HL-60/S4 treated with retinoic acid at 250 ng/mL for 4 days and 3 days (cell line): ENCODE measurements around the gene PRPSAP1.

Experiments
- in situ Hi-C: fragments of 300-500 bp; cut with MboI; formaldehyde crosslinking; loops from 2 replicates; pipeline ENCODE4 v1.7.0; 2022; ENCODE audit warnings: low sequenced_read_pairs

PRPSAP1 gene

GRCh38 chr17:76353599-76354316, at the start of gene PRPSAP1:
Gene PRPSAP1, minus strand, starts transcription at chr17:76353916. Its CDS starts 213 bp downstream, at chr17:76353703.
- in situ Hi-C loops: no loop called here

- in situ Hi-C loops: no loop called here
Measured at GRCh38 chr17:76402711-76403110, 49.0 kb upstream of the PRPSAP1 start.

- in situ Hi-C loops: no loop called here
Measured at GRCh38 chr17:76399175-76400172, 45.8 kb upstream of the PRPSAP1 start.

- in situ Hi-C loops: no loop called here
Measured at GRCh38 chr17:76398523-76399174, 44.9 kb upstream of the PRPSAP1 start.

- in situ Hi-C loops: no loop called here
Measured at GRCh38 chr17:76397687-76398522, 44.2 kb upstream of the PRPSAP1 start.

GRCh38 chr17:76397184-76397583, 43.5 kb upstream of the PRPSAP1 start:
- in situ Hi-C loops: no loop called here

GRCh38 chr17:76395980-76396379, 42.3 kb upstream of the PRPSAP1 start:
- in situ Hi-C loops: no loop called here

GRCh38 chr17:76394166-76394565, 40.5 kb upstream of the PRPSAP1 start:
- in situ Hi-C loops: no loop called here

GRCh38 chr17:76391200-76391715, 37.5 kb upstream of the PRPSAP1 start:
- in situ Hi-C loops: no loop called here

- in situ Hi-C loops: no loop called here
Measured at GRCh38 chr17:76390003-76390421, 36.3 kb upstream of the PRPSAP1 start.

GRCh38 chr17:76388966-76389888, 35.5 kb upstream of the PRPSAP1 start:
- in situ Hi-C loops: loop anchor here (10.0 kb wide), 1 partner anchor 56 kb away; no protein-coding TSS in a partner anchor

- in situ Hi-C loops: loop anchor here (10.0 kb wide), 1 partner anchor 58 kb away; no protein-coding TSS in a partner anchor
Measured at GRCh38 chr17:76386966-76387765, 33.5 kb upstream of the PRPSAP1 start.

- in situ Hi-C loops: loop anchor here (10.0 kb wide), 1 partner anchor 59 kb away; no protein-coding TSS in a partner anchor
Measured at GRCh38 chr17:76385892-76386786, 32.4 kb upstream of the PRPSAP1 start.

- in situ Hi-C loops: loop anchor here (10.0 kb wide), 1 partner anchor 60 kb away; no protein-coding TSS in a partner anchor
Measured at GRCh38 chr17:76384987-76385891, 31.5 kb upstream of the PRPSAP1 start.

GRCh38 chr17:76384222-76384986, 30.7 kb upstream of the PRPSAP1 start, which contains the start of gene SPHK1:
Gene SPHK1, plus strand, starts transcription at chr17:76384609. Its CDS starts 1,036 bp downstream, at chr17:76385645.
- in situ Hi-C loops: loop anchor here (10.0 kb wide), 1 partner anchor 60 kb away; no protein-coding TSS in a partner anchor
